Fibroblast of lung (primary cell): ENCODE results near the gene PKN3. TPM values are rescaled to one million over a fixed set of nuclear protein-coding genes. Genes with fewer than 3 reads are reported as not detected.

Source experiments
- DNase-seq, 2 donors: peaks; one replicate each; pipeline versions ENCODE4 v3.0.0 to v3.0.0-alpha.2; 2010; ENCODE audit warnings: low read depth in 2 of 2
- H2AFZ ChIP-seq: 2 replicates; pipeline ENCODE4 v1.5.1; 2012; ENCODE audit warnings: low read length, control low read depth, inconsistent platforms
- H3K27ac ChIP-seq: 2 replicates; pipeline ENCODE4 v1.5.1; 2011; ENCODE audit warnings: low read length, control low read depth; ENCODE audit not compliant: insufficient read depth
- H3K27me3 ChIP-seq: 2 replicates; pipeline ENCODE4 v1.5.1; 2011; ENCODE audit warnings: mild to moderate bottlenecking, low read length; ENCODE audit not compliant: control insufficient read depth, insufficient read depth
- H3K36me3 ChIP-seq: 2 replicates; pipeline ENCODE4 v1.5.1; 2011; ENCODE audit warnings: low read length; ENCODE audit not compliant: control insufficient read depth, insufficient read depth
- H3K4me1 ChIP-seq: 2 replicates; pipeline ENCODE4 v1.5.1; 2011; ENCODE audit warnings: low read length; ENCODE audit not compliant: control insufficient read depth, insufficient read depth; ENCODE audit errors: extremely low read depth
- H3K4me2 ChIP-seq: 2 replicates; pipeline ENCODE4 v1.5.1; 2011; ENCODE audit warnings: low read length, control low read depth; ENCODE audit not compliant: insufficient read depth; ENCODE audit errors: extremely low read depth
- H3K4me3 ChIP-seq, 4 experiments: fragments of 200-600 bp in 1 of 4; sonication (generic) in 1 of 4; replicated peaks in 1 of 4; 2 replicates each; pipeline ENCODE4 v1.5.1; 2011 to 2016; ENCODE audit warnings: low read length in 4 of 4, low read depth in 3 of 4, mild to moderate bottlenecking in 3 of 4, control low read depth in 2 of 4, inconsistent platforms in 1 of 4, mixed read lengths in 1 of 4; ENCODE audit not compliant: insufficient read depth in 1 of 4; ENCODE audit errors: control extremely low read depth in 1 of 4
- H3K79me2 ChIP-seq: 2 replicates; pipeline ENCODE4 v1.5.1; 2012; ENCODE audit warnings: mild to moderate bottlenecking, low read length, inconsistent platforms; ENCODE audit not compliant: control insufficient read depth, insufficient read depth
- H3K9ac ChIP-seq: 2 replicates; pipeline ENCODE4 v1.5.1; 2011; ENCODE audit warnings: mild to moderate bottlenecking, low read length, control low read depth; ENCODE audit not compliant: insufficient read depth
- H3K9me3 ChIP-seq: 2 replicates; pipeline ENCODE4 v1.5.1; 2012; ENCODE audit warnings: low read depth, low read length; ENCODE audit not compliant: control insufficient read depth, insufficient read depth
- H4K20me1 ChIP-seq: 2 replicates; pipeline ENCODE4 v1.5.1; 2011; ENCODE audit warnings: low read length; ENCODE audit not compliant: control insufficient read depth, insufficient read depth; ENCODE audit errors: extremely low read depth
- EZH2 ChIP-seq: IDR thresholded peaks from 2 replicates; pipeline ENCODE4 v1.5.1; 2012; ENCODE audit warnings: low read length, control low read depth, mild to moderate bottlenecking; ENCODE audit errors: missing control alignments
- polyA plus RNA-seq, 2 donors: library from polyadenylated mRNA; depleted of rRNA in 1 of 2; stranded (reverse) in 1 of 2; unstranded in 1 of 2; fragments of >200 nt; gene quantifications; 2 replicates each; pipeline ENCODE4 v1.2.1, GENCODE V29; 2011 to 2012; ENCODE audit warnings: missing spikeins in 1 of 2
- total RNA-seq: library from RNA; depleted of rRNA; stranded (reverse); fragments of >200 nt; gene quantifications from 2 replicates; pipeline ENCODE4 v1.2.1, GENCODE V29; 2014
- TF ChIP-seq, protein P1 (sequence below), 2 donors: IDR thresholded peaks in 1 of 2; conservative IDR thresholded peaks in 1 of 2; 1 replicate in 1 of 2; 2 replicates in 1 of 2; pipeline ENCODE4 v1.5.1; 2011 to 2012; ENCODE audit warnings: low read length in 2 of 2, control low read depth in 1 of 2, inconsistent platforms in 1 of 2, low read depth in 1 of 2, mild to moderate bottlenecking in 1 of 2

PKN3 gene
- total and polyA plus RNA-seq, 2 donors (not counting 1 experiment from before 2014, with no cell fraction given) = 1.7 to 1.8 TPM

DNA sequence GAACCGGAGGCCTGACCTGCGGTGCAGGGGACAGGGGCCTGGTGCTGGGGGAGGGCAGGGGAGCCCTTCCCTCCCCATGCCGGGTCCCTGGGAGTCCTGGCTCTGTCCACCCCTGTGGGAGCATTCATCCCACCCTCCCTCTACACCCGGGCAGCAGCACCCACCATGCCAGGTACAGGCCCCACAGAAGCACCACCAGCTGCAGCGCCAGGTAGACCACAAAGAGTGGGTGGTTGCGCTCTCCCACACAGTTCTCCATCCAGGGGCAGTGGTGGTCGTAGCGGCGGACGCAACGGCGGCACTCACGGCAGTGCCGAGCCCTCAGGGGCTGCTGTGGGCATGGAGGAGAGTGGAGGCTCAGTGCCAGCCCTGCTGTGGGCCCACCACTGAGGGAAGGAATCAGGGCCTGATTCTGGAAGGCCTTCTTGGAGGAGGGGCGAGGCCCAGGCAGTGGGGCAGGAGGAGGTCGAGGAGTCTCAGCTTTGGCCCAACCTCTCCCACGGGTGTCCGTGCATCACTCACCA lies 19.2 kb downstream of the PKN3 start:
- H3K27me3 ChIP-seq = no peaks in the 10 kb centered on the region
- no peak overlapping the region for H3K4me2 ChIP-seq
- DNase-seq = no peak
- H3K9ac ChIP-seq = no peak overlapping the region
- H3K4me1 ChIP-seq = peaks cover 4% of the 10 kb centered on the region
- H4K20me1 ChIP-seq = no peaks in the 10 kb centered on the region
- TF ChIP-seq, protein P1, sequence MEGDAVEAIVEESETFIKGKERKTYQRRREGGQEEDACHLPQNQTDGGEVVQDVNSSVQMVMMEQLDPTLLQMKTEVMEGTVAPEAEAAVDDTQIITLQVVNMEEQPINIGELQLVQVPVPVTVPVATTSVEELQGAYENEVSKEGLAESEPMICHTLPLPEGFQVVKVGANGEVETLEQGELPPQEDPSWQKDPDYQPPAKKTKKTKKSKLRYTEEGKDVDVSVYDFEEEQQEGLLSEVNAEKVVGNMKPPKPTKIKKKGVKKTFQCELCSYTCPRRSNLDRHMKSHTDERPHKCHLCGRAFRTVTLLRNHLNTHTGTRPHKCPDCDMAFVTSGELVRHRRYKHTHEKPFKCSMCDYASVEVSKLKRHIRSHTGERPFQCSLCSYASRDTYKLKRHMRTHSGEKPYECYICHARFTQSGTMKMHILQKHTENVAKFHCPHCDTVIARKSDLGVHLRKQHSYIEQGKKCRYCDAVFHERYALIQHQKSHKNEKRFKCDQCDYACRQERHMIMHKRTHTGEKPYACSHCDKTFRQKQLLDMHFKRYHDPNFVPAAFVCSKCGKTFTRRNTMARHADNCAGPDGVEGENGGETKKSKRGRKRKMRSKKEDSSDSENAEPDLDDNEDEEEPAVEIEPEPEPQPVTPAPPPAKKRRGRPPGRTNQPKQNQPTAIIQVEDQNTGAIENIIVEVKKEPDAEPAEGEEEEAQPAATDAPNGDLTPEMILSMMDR (conservative IDR thresholded peaks at IDR 0.05 in 1 of 2, IDR thresholded peaks at IDR 0.05 in 1 of 2; ENCODE audit: low read depth in 1 of 2, low read length in 2 of 2) = no peak
- TF ChIP-seq EZH2 = no peak
- no peaks in the 10 kb centered on the region for H3K79me2 ChIP-seq
- H3K4me3 ChIP-seq = no peak overlapping the region
- no peaks in the 10 kb centered on the region for H3K9me3 ChIP-seq
- H3K36me3 ChIP-seq = peaks cover 1% of the 10 kb centered on the region
- no peak overlapping the region for H3K27ac ChIP-seq
- H2AFZ ChIP-seq = no peak overlapping the region

DNA sequence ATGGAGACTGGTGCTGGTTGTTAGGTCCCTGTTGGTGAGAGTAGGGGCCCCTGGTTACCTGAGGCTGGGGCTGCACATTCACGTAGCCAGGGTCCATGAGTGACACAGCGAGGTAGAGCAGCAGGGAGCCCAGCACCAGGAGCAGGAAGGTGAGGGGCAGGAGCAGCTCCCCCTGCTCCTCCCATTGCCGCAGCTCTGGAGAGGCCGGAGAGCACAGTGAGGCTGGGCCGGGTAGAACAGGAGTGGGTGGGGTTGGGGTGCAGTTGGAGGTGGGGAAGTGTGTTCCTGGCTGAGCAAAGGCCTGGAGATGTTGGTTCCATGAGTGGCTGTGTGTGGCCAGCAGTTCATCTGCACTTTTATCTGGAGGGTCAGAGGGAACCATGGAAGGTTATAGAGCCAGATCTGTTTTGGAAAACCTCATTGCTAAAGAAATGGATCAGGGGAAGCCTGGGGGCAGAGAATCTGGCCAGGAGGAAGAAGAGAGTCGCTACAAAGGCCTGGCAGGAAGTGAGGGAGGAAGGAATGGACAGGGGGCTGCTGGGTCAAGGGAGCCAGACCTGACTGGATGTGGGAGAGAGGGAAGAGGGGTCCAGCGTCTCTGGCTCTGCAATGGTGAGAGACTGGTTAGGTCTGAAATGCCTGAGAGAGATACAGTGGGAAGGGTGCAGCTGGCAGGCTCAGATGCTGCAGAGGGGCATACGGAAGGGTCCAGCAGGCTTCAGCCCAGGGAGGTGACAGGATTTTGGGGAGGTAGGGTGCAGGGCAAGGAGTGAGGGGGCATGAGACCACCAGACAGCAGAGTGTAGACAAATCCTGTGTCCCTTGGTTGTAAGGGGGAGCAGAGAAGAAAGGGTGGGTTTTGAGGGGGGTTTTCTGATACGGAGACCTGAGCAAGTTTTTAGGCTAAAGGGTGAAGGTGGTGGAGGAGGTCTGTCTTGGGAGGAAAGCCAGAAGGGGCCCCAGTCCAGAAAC lies 20.4 kb downstream of the PKN3 start:
- no peak for TF ChIP-seq EZH2
- TF ChIP-seq, protein P1 (conservative IDR thresholded peaks at IDR 0.05 in 1 of 2, IDR thresholded peaks at IDR 0.05 in 1 of 2; ENCODE audit: low read depth in 1 of 2, low read length in 2 of 2) = no peak
- DNase-seq = no peak
- H4K20me1 ChIP-seq = no peaks in the 10 kb centered on the region

DNA sequence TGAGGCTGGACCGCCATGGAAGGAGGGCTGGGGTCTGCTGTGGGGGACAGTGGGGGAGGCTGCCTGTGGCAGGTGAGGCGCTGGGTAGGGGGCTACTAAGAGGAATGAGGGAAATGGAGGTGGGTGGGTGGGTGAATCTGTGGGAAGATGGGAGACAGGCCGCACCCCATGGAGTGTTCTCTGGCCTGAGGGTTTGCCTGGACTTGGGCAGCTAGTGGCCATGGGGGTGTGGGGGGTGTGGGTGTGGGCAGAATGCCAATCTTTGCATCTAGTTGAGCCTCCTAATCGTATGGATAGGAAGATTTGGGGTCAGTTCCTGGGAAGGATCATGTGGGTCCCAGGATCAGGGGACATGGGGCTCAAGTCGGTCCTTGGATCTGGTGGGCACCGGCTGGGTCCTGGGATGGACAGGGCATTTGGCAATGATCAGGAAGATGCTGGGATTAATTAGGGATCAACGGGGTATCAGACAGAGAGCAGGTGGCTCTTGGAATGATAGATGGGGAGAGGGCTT lies 21.1 kb downstream of the PKN3 start:
- Histone ChIP-seq H3K79me2 (no peaks in the 10 kb centered on the region), H3K4me2 (peak overlapping the region; percentile 69), H4K20me1 (no peaks in the 10 kb centered on the region), H3K9me3 (no peaks in the 10 kb centered on the region), H3K36me3 (peaks cover 1% of the 10 kb centered on the region), H3K27me3 (no peaks in the 10 kb centered on the region), H3K27ac (no peak overlapping the region), H3K9ac (no peak overlapping the region), H3K4me3 (peak overlapping the region; percentile 43 to 75 (median 60)), H2AFZ (peak overlapping the region; percentile 6), H3K4me1 (peaks cover 4% of the 10 kb centered on the region)
- TF ChIP-seq EZH2 = no peak
- TF ChIP-seq, protein P1 (conservative IDR thresholded peaks at IDR 0.05 in 1 of 2, IDR thresholded peaks at IDR 0.05 in 1 of 2; ENCODE audit: low read depth in 1 of 2, low read length in 2 of 2) = no peak
- DNase-seq = no peak

More for the DNA sequence above, 20.4 kb downstream of the PKN3 start:
- Histone ChIP-seq H3K79me2 (no peaks in the 10 kb centered on the region), H3K4me1 (peaks cover 4% of the 10 kb centered on the region), H3K4me2 (peak overlapping the region; percentile 28), H3K27ac (no peak overlapping the region), H3K27me3 (no peaks in the 10 kb centered on the region), H3K9ac (no peak overlapping the region), H3K9me3 (no peaks in the 10 kb centered on the region), H3K36me3 (peaks cover 1% of the 10 kb centered on the region), H2AFZ (no peak overlapping the region), H3K4me3 (no peak overlapping the region)
